ENCODE results near the gene SLC25A5.
"Not testable (repeated sequence)": the region's sequence is repeated elsewhere in the genome, so short reads cannot be mapped to it uniquely, and the experiment has no call there.

The SLC25A5 gene

GRCh38 chrX:119467842-119468550, at the start of gene SLC25A5:
Gene SLC25A5, plus strand, starts transcription at chrX:119468444. Its CDS starts 72 bp downstream, at chrX:119468516.
- H3K9ac ChIP-seq (ENCODE audit: low read depth, low read length) = peak within 1 kb of the TSS; percentile 85
- no peaks in the 10 kb centered on the region for H3K9me3 ChIP-seq (ENCODE audit: control insufficient read depth, insufficient read depth, low read length)
- peaks cover 13% of the 10 kb centered on the region; the same call in 1 of the 2 replicates for H3K36me3 ChIP-seq (ENCODE audit: insufficient read depth, low read length)
- no peaks in the 10 kb centered on the region for H3K4me1 ChIP-seq (ENCODE audit: insufficient read depth, low read length)

- H3K4me1 ChIP-seq (ENCODE audit: insufficient read depth, low read length) = peaks cover 18% of the 10 kb centered on the region
- 0 out of 2 replicates have a peak, but pooled peaks cover 2% of the 10 kb centered on the region for H3K36me3 ChIP-seq (ENCODE audit: insufficient read depth, low read length)
- H3K9ac ChIP-seq (ENCODE audit: low read depth, low read length) = no peak overlapping the region
- no peaks in the 10 kb centered on the region for H3K9me3 ChIP-seq (ENCODE audit: control insufficient read depth, insufficient read depth, low read length)
Measured at GRCh38 chrX:119419146-119419545, 49.1 kb upstream of the SLC25A5 start.

GRCh38 chrX:119419898-119420297, 48.3 kb upstream of the SLC25A5 start:
- Histone ChIP-seq H3K4me1 (ENCODE audit: insufficient read depth, low read length) (peaks cover 21% of the 10 kb centered on the region), H3K36me3 (ENCODE audit: insufficient read depth, low read length) (0 out of 2 replicates have a peak, but pooled peaks cover 2% of the 10 kb centered on the region), H3K9me3 (ENCODE audit: control insufficient read depth, insufficient read depth, low read length) (no peaks in the 10 kb centered on the region), H3K9ac (ENCODE audit: low read depth, low read length) (no peak overlapping the region)

- Histone ChIP-seq H3K9ac (ENCODE audit: low read depth, low read length) (no peak overlapping the region), H3K4me1 (ENCODE audit: insufficient read depth, low read length) (peaks cover 26% of the 10 kb centered on the region), H3K36me3 (ENCODE audit: insufficient read depth, low read length) (0 out of 2 replicates have a peak, but pooled peaks cover 2% of the 10 kb centered on the region), H3K9me3 (ENCODE audit: control insufficient read depth, insufficient read depth, low read length) (no peaks in the 10 kb centered on the region)
Measured at GRCh38 chrX:119421016-119421705, 47.1 kb upstream of the SLC25A5 start.

GRCh38 chrX:119423631-119424030, 44.6 kb upstream of the SLC25A5 start:
- Histone ChIP-seq H3K9ac (ENCODE audit: low read depth, low read length) (no peak overlapping the region), H3K4me1 (ENCODE audit: insufficient read depth, low read length) (peaks cover 24% of the 10 kb centered on the region), H3K9me3 (ENCODE audit: control insufficient read depth, insufficient read depth, low read length) (no peaks in the 10 kb centered on the region), H3K36me3 (ENCODE audit: insufficient read depth, low read length) (0 out of 2 replicates have a peak, but pooled peaks cover 2% of the 10 kb centered on the region)

- Histone ChIP-seq H3K9ac (ENCODE audit: low read depth, low read length) (no peak overlapping the region), H3K9me3 (ENCODE audit: control insufficient read depth, insufficient read depth, low read length) (no peaks in the 10 kb centered on the region), H3K4me1 (ENCODE audit: insufficient read depth, low read length) (peaks cover 24% of the 10 kb centered on the region), H3K36me3 (ENCODE audit: insufficient read depth, low read length) (0 out of 2 replicates have a peak, but pooled peaks cover 2% of the 10 kb centered on the region)
Measured at GRCh38 chrX:119424999-119425398, 43.2 kb upstream of the SLC25A5 start.

- no peaks in the 10 kb centered on the region for H3K9me3 ChIP-seq (ENCODE audit: control insufficient read depth, insufficient read depth, low read length)
- H3K9ac ChIP-seq (ENCODE audit: low read depth, low read length) = no peak overlapping the region
Measured at GRCh38 chrX:119427024-119427794, 41.0 kb upstream of the SLC25A5 start.

GRCh38 chrX:119427795-119428185, 40.5 kb upstream of the SLC25A5 start:
- no peak overlapping the region for H3K9ac ChIP-seq (ENCODE audit: low read depth, low read length)
- no peaks in the 10 kb centered on the region for H3K9me3 ChIP-seq (ENCODE audit: control insufficient read depth, insufficient read depth, low read length)
- no peaks in the 10 kb centered on the region for H3K36me3 ChIP-seq (ENCODE audit: insufficient read depth, low read length)

More at GRCh38 chrX:119427024-119427794, 41.0 kb upstream of the SLC25A5 start:
- Histone ChIP-seq H3K36me3 (ENCODE audit: insufficient read depth, low read length) (0 out of 2 replicates have a peak, but pooled peaks cover 2% of the 10 kb centered on the region), H3K4me1 (ENCODE audit: insufficient read depth, low read length) (peaks cover 17% of the 10 kb centered on the region)

GRCh38 chrX:119429471-119429870, 38.8 kb upstream of the SLC25A5 start:
- H3K4me1 ChIP-seq (ENCODE audit: insufficient read depth, low read length) = peaks cover 17% of the 10 kb centered on the region
- H3K9me3 ChIP-seq (ENCODE audit: control insufficient read depth, insufficient read depth, low read length) = no peaks in the 10 kb centered on the region
- H3K36me3 ChIP-seq (ENCODE audit: insufficient read depth, low read length) = no peaks in the 10 kb centered on the region
- no peak overlapping the region for H3K9ac ChIP-seq (ENCODE audit: low read depth, low read length)

More at GRCh38 chrX:119427795-119428185, 40.5 kb upstream of the SLC25A5 start:
- H3K4me1 ChIP-seq (ENCODE audit: insufficient read depth, low read length) = peaks cover 17% of the 10 kb centered on the region

- H3K9me3 ChIP-seq (ENCODE audit: control insufficient read depth, insufficient read depth, low read length); H3K4me1 ChIP-seq (ENCODE audit: insufficient read depth, low read length); H3K36me3 ChIP-seq (ENCODE audit: insufficient read depth, low read length): not testable (repeated sequence)
- peak overlapping the region; percentile 48 for H3K9ac ChIP-seq (ENCODE audit: low read depth, low read length)
Measured at GRCh38 chrX:119441295-119441694, 26.9 kb upstream of the SLC25A5 start.

- no peaks in the 10 kb centered on the region for H3K36me3 ChIP-seq (ENCODE audit: insufficient read depth, low read length)
- H3K9me3 ChIP-seq (ENCODE audit: control insufficient read depth, insufficient read depth, low read length) = no peaks in the 10 kb centered on the region
- peaks cover 7% of the 10 kb centered on the region; the same call in 1 of the 2 replicates for H3K4me1 ChIP-seq (ENCODE audit: insufficient read depth, low read length)
- H3K9ac ChIP-seq (ENCODE audit: low read depth, low read length) = 0 out of 2 replicates have a peak overlapping the region, but pooled peaks have one; percentile 7
Measured at GRCh38 chrX:119442286-119442685, 26.0 kb upstream of the SLC25A5 start.

- Histone ChIP-seq H3K9ac (ENCODE audit: low read depth, low read length) (no peak overlapping the region), H3K9me3 (ENCODE audit: control insufficient read depth, insufficient read depth, low read length) (no peaks in the 10 kb centered on the region), H3K4me1 (ENCODE audit: insufficient read depth, low read length) (no peaks in the 10 kb centered on the region), H3K36me3 (ENCODE audit: insufficient read depth, low read length) (peaks cover 8% of the 10 kb centered on the region; the same call in 1 of the 2 replicates)
Measured at GRCh38 chrX:119453202-119453601, 15.0 kb upstream of the SLC25A5 start.

GRCh38 chrX:119455264-119455663, 13.0 kb upstream of the SLC25A5 start:
- Histone ChIP-seq H3K9me3 (ENCODE audit: control insufficient read depth, insufficient read depth, low read length) (no peaks in the 10 kb centered on the region), H3K36me3 (ENCODE audit: insufficient read depth, low read length) (peaks cover 8% of the 10 kb centered on the region; the same call in 1 of the 2 replicates), H3K4me1 (ENCODE audit: insufficient read depth, low read length) (no peaks in the 10 kb centered on the region), H3K9ac (ENCODE audit: low read depth, low read length) (no peak overlapping the region)

- H3K4me1 ChIP-seq (ENCODE audit: insufficient read depth, low read length) = no peaks in the 10 kb centered on the region
- H3K9ac ChIP-seq (ENCODE audit: low read depth, low read length) = no peak overlapping the region
- H3K36me3 ChIP-seq (ENCODE audit: insufficient read depth, low read length) = peaks cover 3% of the 10 kb centered on the region; the same call in 1 of the 2 replicates
- no peaks in the 10 kb centered on the region for H3K9me3 ChIP-seq (ENCODE audit: control insufficient read depth, insufficient read depth, low read length)
Measured at GRCh38 chrX:119459181-119459580, 9.1 kb upstream of the SLC25A5 start.
